ENCODE data around the gene ACOT13. TPM values are rescaled to one million over a fixed set of nuclear protein-coding genes. Genes with fewer than 3 reads are reported as not detected.
A peak's percentile ranks its signal among the peaks of the same experiment; 100 is the strongest.

Gene ACOT13
- polyA plus RNA-seq, 3 donors = 1.7 to 20.1 (median 14.5) TPM

DNA sequence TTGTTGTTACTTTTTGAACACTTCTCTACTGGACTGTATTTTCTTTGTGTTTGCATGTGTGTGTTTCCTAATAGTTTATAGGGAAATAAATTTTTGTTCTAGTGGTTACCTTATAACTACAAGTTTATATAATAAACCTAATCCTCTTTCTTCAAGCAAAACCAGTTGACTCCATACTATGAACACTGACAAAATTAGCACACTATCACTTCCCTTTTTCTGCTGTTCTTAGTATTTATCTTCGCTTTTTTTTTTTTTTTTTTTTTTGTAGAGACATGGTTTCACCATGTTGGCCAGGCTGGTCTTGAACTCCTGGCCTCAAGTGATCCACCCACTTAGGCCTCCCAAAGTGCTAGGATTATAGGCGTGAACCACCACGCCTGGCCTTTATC, 77.1 kb downstream of the ACOT13 start:
- no peaks in the 10 kb centered on the region for H3K27me3 ChIP-seq (ENCODE audit: control insufficient read depth in 2 of 2, insufficient read depth in 2 of 2, low read length in 2 of 2)
- TF ChIP-seq, protein P1, sequence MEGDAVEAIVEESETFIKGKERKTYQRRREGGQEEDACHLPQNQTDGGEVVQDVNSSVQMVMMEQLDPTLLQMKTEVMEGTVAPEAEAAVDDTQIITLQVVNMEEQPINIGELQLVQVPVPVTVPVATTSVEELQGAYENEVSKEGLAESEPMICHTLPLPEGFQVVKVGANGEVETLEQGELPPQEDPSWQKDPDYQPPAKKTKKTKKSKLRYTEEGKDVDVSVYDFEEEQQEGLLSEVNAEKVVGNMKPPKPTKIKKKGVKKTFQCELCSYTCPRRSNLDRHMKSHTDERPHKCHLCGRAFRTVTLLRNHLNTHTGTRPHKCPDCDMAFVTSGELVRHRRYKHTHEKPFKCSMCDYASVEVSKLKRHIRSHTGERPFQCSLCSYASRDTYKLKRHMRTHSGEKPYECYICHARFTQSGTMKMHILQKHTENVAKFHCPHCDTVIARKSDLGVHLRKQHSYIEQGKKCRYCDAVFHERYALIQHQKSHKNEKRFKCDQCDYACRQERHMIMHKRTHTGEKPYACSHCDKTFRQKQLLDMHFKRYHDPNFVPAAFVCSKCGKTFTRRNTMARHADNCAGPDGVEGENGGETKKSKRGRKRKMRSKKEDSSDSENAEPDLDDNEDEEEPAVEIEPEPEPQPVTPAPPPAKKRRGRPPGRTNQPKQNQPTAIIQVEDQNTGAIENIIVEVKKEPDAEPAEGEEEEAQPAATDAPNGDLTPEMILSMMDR (IDR thresholded peaks at IDR 0.05) = no peak
- intact Hi-C loops (cut with micrococcal nuclease) = loop anchor here in 1 of 2 donors (2.0 kb wide), 1 partner anchor 23 kb away; no protein-coding TSS in a partner anchor
- Mint-ChIP-seq H3K4me3 (peak overlapping the region; percentile 20 to 60), H3K36me3 (no peaks in the 10 kb centered on the region), H3K27ac (peak overlapping the region; percentile 92 to 99 (median 95)), H3K9me3 (peaks cover 0 to 4% (median 0%) of the 10 kb centered on the region in 7 donors), H3K27me3 (ENCODE audit: low read depth in 3 of 3) (no peaks in the 10 kb centered on the region), H3K4me1 (peaks cover 53% of the 10 kb centered on the region)
- WGBS (ENCODE audit: insufficient coverage) = no CpG with 5 or more reads among the region's 3 CpGs
- H3K27ac ChIP-seq (ENCODE audit: low read depth in 1 of 2, low read length in 2 of 2) = peak overlapping the region; percentile 78 to 99
- no peaks in the 10 kb centered on the region for H3K9me3 ChIP-seq (replicated peaks in 1 of 2; ENCODE audit: control insufficient read depth in 1 of 2, insufficient read depth in 1 of 2, low read length in 2 of 2)
- H3K4me1 ChIP-seq (ENCODE audit: control insufficient read depth in 1 of 2, insufficient read depth in 2 of 2, low read length in 2 of 2) = peaks cover 58 to 60% of the 10 kb centered on the region in 2 donors
- no peaks in the 10 kb centered on the region for H3K79me2 ChIP-seq (ENCODE audit: insufficient read depth, low read length)
- DNase-seq = peak; percentile 56 to 83 (median 63)
- H2AFZ ChIP-seq (ENCODE audit: insufficient read depth, low read depth, low read length, poor library complexity, severe bottlenecking) = no peak overlapping the region
- peak overlapping the region in 1 of 3 experiments; percentile 58 for H3K4me3 ChIP-seq (replicated peaks in 1 of 3; ENCODE audit: low read depth in 2 of 3, low read length in 3 of 3)
- no peaks in the 10 kb centered on the region for H3K36me3 ChIP-seq (replicated peaks in 1 of 2; ENCODE audit: control insufficient read depth in 1 of 2, insufficient read depth in 2 of 2, low read length in 2 of 2)
- no peaks in the 10 kb centered on the region for H4K20me1 ChIP-seq (ENCODE audit: insufficient read depth, low read length)
- peak overlapping the region; percentile 62 for H3K4me2 ChIP-seq (replicated peaks; ENCODE audit: extremely low read depth, low read length, poor library complexity, severe bottlenecking)
- H3K9ac ChIP-seq (ENCODE audit: insufficient read depth, low read length, poor library complexity, severe bottlenecking) = peak overlapping the region; percentile 72

DNA sequence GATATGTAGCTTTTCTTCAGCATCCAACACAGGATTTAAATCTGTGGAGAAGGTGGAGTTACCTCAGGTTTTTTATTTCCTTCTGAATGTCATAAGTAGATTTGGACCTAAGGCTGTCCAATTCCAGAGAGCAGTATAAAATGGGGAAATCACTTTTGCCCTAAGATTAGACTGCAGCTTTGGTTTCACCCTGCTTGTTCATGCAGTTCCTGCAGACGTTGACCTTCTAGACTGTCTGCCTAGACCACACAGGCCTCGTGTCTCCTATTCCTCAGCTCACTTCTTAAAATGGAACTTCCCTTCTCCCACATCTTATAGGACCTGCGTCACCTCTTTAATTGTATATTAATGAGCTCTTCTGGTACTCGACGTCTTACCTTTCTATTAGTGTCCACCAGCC, 78.0 kb downstream of the ACOT13 start:
- DNase-seq = peak; percentile 80 to 95 (median 88)
- H3K36me3 ChIP-seq (replicated peaks in 1 of 2; ENCODE audit: control insufficient read depth in 1 of 2, insufficient read depth in 2 of 2, low read length in 2 of 2) = no peaks in the 10 kb centered on the region
- Mint-ChIP-seq H3K9me3 (peaks cover 0 to 2% (median 0%) of the 10 kb centered on the region in 7 donors), H3K4me1 (peaks cover 58% of the 10 kb centered on the region), H3K36me3 (no peaks in the 10 kb centered on the region), H3K27ac (peak overlapping the region; percentile 92 to 99 (median 95)), H3K27me3 (ENCODE audit: low read depth in 3 of 3) (no peaks in the 10 kb centered on the region), H3K4me3 (peak overlapping the region in 1 of 2 donors; percentile 50)
- H4K20me1 ChIP-seq (ENCODE audit: insufficient read depth, low read length) = no peaks in the 10 kb centered on the region
- peak overlapping the region; percentile 14 for H3K4me2 ChIP-seq (replicated peaks; ENCODE audit: extremely low read depth, low read length, poor library complexity, severe bottlenecking)
- H3K27ac ChIP-seq (ENCODE audit: low read depth in 1 of 2, low read length in 2 of 2) = peak overlapping the region; percentile 78 to 99
- no peaks in the 10 kb centered on the region for H3K27me3 ChIP-seq (ENCODE audit: control insufficient read depth in 2 of 2, insufficient read depth in 2 of 2, low read length in 2 of 2)
- H3K9ac ChIP-seq (ENCODE audit: insufficient read depth, low read length, poor library complexity, severe bottlenecking) = peak overlapping the region; percentile 25
- H3K79me2 ChIP-seq (ENCODE audit: insufficient read depth, low read length) = no peaks in the 10 kb centered on the region
- H3K4me3 ChIP-seq (replicated peaks in 1 of 3; ENCODE audit: low read depth in 2 of 3, low read length in 3 of 3) = peak overlapping the region in 1 of 3 experiments; percentile 8
- intact Hi-C loops (cut with micrococcal nuclease) = loop anchor here in 1 of 2 donors (1.0 kb wide), 1 partner anchor 17 kb away; no protein-coding TSS in a partner anchor
- H2AFZ ChIP-seq (ENCODE audit: insufficient read depth, low read depth, low read length, poor library complexity, severe bottlenecking) = peak overlapping the region; percentile 48
- TF ChIP-seq, protein P1 (IDR thresholded peaks at IDR 0.05) = no peak
- H3K4me1 ChIP-seq (ENCODE audit: control insufficient read depth in 1 of 2, insufficient read depth in 2 of 2, low read length in 2 of 2) = peaks cover 64 to 68% of the 10 kb centered on the region in 2 donors
- H3K9me3 ChIP-seq (replicated peaks in 1 of 2; ENCODE audit: control insufficient read depth in 1 of 2, insufficient read depth in 1 of 2, low read length in 2 of 2) = no peaks in the 10 kb centered on the region
- WGBS (ENCODE audit: insufficient coverage) = no CpG with 5 or more reads among the region's 5 CpGs

All from CD14-positive monocyte (primary cell).